HAP-1 (cell line): Measurements from ENCODE around the gene EBF4.

Source experiments
- DNase-seq, 2 experiments: peaks; one replicate each; pipeline ENCODE4 v3.0.0-alpha.2; 2016 to 2020; ENCODE audit warnings: low spot score in 2 of 2
- H3K27me3 ChIP-seq: fragments of 250-450 bp; sonication (Bioruptor Pico); 2 replicates; pipeline ENCODE4 v1.5.1; 2020; ENCODE audit warnings: low read depth, mild to moderate bottlenecking, moderate library complexity
- H3K36me3 ChIP-seq: fragments of 250-450 bp; sonication (Bioruptor Pico); replicated peaks from 2 replicates; pipeline ENCODE4 v1.5.1; 2020; ENCODE audit warnings: mild to moderate bottlenecking
- H3K4me1 ChIP-seq: fragments of 250-450 bp; sonication (Bioruptor Pico); 2 replicates; pipeline ENCODE4 v1.5.1; 2020; ENCODE audit warnings: mild to moderate bottlenecking
- H3K4me3 ChIP-seq: fragments of 250-450 bp; sonication (Bioruptor Pico); 2 replicates; pipeline ENCODE4 v1.5.1; 2020; ENCODE audit warnings: mild to moderate bottlenecking, moderate library complexity
- H3K9me3 ChIP-seq: fragments of 250-450 bp; sonication (Bioruptor Pico); 2 replicates; pipeline ENCODE4 v1.5.1; 2020; ENCODE audit warnings: mild to moderate bottlenecking, moderate library complexity
- in situ Hi-C: fragments of 300-500 bp; cut with MboI; formaldehyde crosslinking; loops from 3 replicates; pipeline ENCODE4 v1.14.3; 2020; ENCODE audit warnings: low sequenced_read_pairs, inconsistent platforms, mixed read lengths

EBF4 gene

GRCh38 chr20:2729251-2729713, 36.7 kb downstream of the EBF4 start:
- H3K9me3 ChIP-seq = no peaks in the 10 kb centered on the region
- no peak for DNase-seq
- in situ Hi-C loops = no loop called here
- no peaks in the 10 kb centered on the region for H3K4me1 ChIP-seq
- H3K4me3 ChIP-seq = no peak overlapping the region
- H3K36me3 ChIP-seq = no peaks in the 10 kb centered on the region
- H3K27me3 ChIP-seq = peaks cover 19% of the 10 kb centered on the region

- Histone ChIP-seq H3K9me3 (peaks cover 3% of the 10 kb centered on the region; the same call in 1 of the 2 replicates), H3K4me3 (no peak overlapping the region), H3K4me1 (no peaks in the 10 kb centered on the region), H3K36me3 (no peaks in the 10 kb centered on the region), H3K27me3 (peaks cover 19% of the 10 kb centered on the region)
- in situ Hi-C loops = no loop called here
- no peak for DNase-seq
Observed at GRCh38 chr20:2729791-2730190, 37.2 kb downstream of the EBF4 start.

- Histone ChIP-seq H3K27me3 (no peaks in the 10 kb centered on the region), H3K36me3 (no peaks in the 10 kb centered on the region), H3K9me3 (peaks cover 6% of the 10 kb centered on the region; the same call in 1 of the 2 replicates), H3K4me3 (no peak overlapping the region), H3K4me1 (no peaks in the 10 kb centered on the region)
- in situ Hi-C loops = no loop called here
- no peak for DNase-seq
Observed at GRCh38 chr20:2734899-2735298, 42.3 kb downstream of the EBF4 start.

- peaks cover 6% of the 10 kb centered on the region; the same call in 1 of the 2 replicates for H3K9me3 ChIP-seq
- H3K27me3 ChIP-seq = no peaks in the 10 kb centered on the region; the same call in 1 of the 2 replicates
- H3K4me3 ChIP-seq = no peak overlapping the region
- no peak for DNase-seq
- no peaks in the 10 kb centered on the region for H3K4me1 ChIP-seq
- in situ Hi-C loops = no loop called here
- H3K36me3 ChIP-seq = no peaks in the 10 kb centered on the region
Observed at GRCh38 chr20:2736441-2736840, 43.9 kb downstream of the EBF4 start.

- peaks cover 6% of the 10 kb centered on the region; the same call in 1 of the 2 replicates for H3K9me3 ChIP-seq
- in situ Hi-C loops = no loop called here
- H3K4me1 ChIP-seq = no peaks in the 10 kb centered on the region
- H3K4me3 ChIP-seq = no peak overlapping the region
- H3K27me3 ChIP-seq = peaks cover 2% of the 10 kb centered on the region; the same call in 1 of the 2 replicates
- DNase-seq = no peak
- H3K36me3 ChIP-seq = no peaks in the 10 kb centered on the region
Observed at GRCh38 chr20:2738331-2739041, 45.9 kb downstream of the EBF4 start.

DNA sequence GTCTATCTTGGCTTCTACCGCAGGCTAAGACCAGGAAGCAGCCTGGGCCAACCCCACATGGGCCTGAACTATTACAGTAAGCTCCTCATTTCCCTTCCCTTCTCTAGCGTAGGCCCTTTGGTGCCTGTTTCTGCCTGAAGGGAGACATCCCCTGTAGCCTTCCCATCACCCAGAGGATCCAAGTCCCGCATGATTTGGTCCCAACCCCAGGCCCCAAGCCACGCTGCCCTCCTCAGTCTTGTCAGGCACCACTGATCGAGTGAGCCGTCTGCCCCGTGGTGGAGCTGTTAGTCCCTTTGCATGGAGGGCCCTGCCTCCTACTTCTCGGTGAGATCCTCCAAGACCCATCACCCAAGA, 46.4 kb downstream of the EBF4 start:
- DNase-seq = no peak
- Histone ChIP-seq H3K27me3 (peaks cover 5% of the 10 kb centered on the region; the same call in 1 of the 2 replicates), H3K4me3 (no peak overlapping the region), H3K9me3 (peaks cover 6% of the 10 kb centered on the region; the same call in 1 of the 2 replicates), H3K4me1 (no peaks in the 10 kb centered on the region), H3K36me3 (no peaks in the 10 kb centered on the region)
- in situ Hi-C loops = no loop called here

DNA sequence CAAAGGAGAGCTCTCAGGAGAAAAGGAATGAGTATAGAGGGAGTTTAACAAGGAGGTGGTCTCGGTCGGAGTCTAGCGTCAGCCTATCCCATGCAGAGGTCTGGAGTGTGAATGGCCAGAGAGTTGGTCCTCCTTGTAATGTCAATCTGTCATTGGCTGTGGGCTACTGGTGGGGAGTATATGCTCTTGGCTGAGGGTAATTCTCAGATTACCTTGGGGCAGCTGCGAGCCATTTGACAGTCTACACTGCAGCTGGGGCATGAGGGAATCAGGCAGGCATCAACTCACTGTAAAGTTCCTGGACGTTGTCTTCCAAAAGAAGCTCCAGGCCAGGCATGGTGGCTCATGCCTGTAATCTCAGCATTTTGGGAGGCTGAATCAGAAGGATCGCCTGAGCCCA, 48.1 kb downstream of the EBF4 start:
- H3K9me3 ChIP-seq = no peaks in the 10 kb centered on the region
- in situ Hi-C loops = no loop called here
- no peak for DNase-seq
- H3K36me3 ChIP-seq = no peaks in the 10 kb centered on the region
- no peaks in the 10 kb centered on the region for H3K4me1 ChIP-seq
- peaks cover 5% of the 10 kb centered on the region; the same call in 1 of the 2 replicates for H3K27me3 ChIP-seq
- no peak overlapping the region for H3K4me3 ChIP-seq

- no peaks in the 10 kb centered on the region for H3K9me3 ChIP-seq
- peaks cover 5% of the 10 kb centered on the region; the same call in 1 of the 2 replicates for H3K27me3 ChIP-seq
- no peak for DNase-seq
- in situ Hi-C loops = no loop called here
- no peak overlapping the region for H3K4me3 ChIP-seq
- no peaks in the 10 kb centered on the region for H3K36me3 ChIP-seq
- no peaks in the 10 kb centered on the region for H3K4me1 ChIP-seq
Observed at GRCh38 chr20:2741463-2741862, 48.9 kb downstream of the EBF4 start.

DNA sequence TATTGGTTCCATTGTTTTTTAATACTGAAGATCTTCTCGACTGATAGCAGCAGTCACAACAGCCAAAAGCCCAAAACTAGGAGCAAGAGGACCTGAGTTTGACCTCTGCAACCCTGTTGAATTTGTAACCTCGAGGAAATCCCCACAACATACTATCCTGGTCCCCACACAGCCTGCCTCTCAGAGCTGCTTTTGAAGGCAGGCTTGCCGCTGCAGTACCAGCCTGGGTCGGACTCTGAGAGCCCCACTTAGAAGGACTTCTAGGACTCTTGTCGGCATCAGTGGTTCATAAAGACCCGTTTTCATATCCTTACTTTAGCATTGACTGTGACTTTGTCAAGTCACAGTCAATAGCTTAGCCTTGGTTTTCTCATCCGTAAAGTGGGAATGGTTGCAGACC, 49.3 kb downstream of the EBF4 start:
- in situ Hi-C loops = no loop called here

GRCh38 chr20:2742431-2742830, 49.9 kb downstream of the EBF4 start:
- Histone ChIP-seq H3K9me3 (no peaks in the 10 kb centered on the region), H3K4me3 (no peak overlapping the region), H3K27me3 (peaks cover 5% of the 10 kb centered on the region; the same call in 1 of the 2 replicates), H3K36me3 (no peaks in the 10 kb centered on the region), H3K4me1 (no peaks in the 10 kb centered on the region)
- DNase-seq = no peak
- in situ Hi-C loops = no loop called here

More for the DNA sequence above, 49.3 kb downstream of the EBF4 start:
- no peaks in the 10 kb centered on the region for H3K9me3 ChIP-seq
- H3K36me3 ChIP-seq = no peaks in the 10 kb centered on the region
- peaks cover 5% of the 10 kb centered on the region; the same call in 1 of the 2 replicates for H3K27me3 ChIP-seq
- no peaks in the 10 kb centered on the region for H3K4me1 ChIP-seq
- H3K4me3 ChIP-seq = no peak overlapping the region
- no peak for DNase-seq

GRCh38 chr20:2742934-2743559, 50.5 kb downstream of the EBF4 start:
- in situ Hi-C loops = no loop called here
- H3K4me3 ChIP-seq = no peak overlapping the region
- DNase-seq = peak; percentile 54 to 84
- H3K4me1 ChIP-seq = no peaks in the 10 kb centered on the region
- H3K36me3 ChIP-seq = no peaks in the 10 kb centered on the region
- H3K27me3 ChIP-seq = peaks cover 5% of the 10 kb centered on the region; the same call in 1 of the 2 replicates
- H3K9me3 ChIP-seq = no peaks in the 10 kb centered on the region

- no peak for DNase-seq
- Histone ChIP-seq H3K27me3 (peaks cover 5% of the 10 kb centered on the region; the same call in 1 of the 2 replicates), H3K36me3 (no peaks in the 10 kb centered on the region), H3K9me3 (no peaks in the 10 kb centered on the region), H3K4me1 (no peaks in the 10 kb centered on the region), H3K4me3 (no peak overlapping the region)
- in situ Hi-C loops = no loop called here
Observed at GRCh38 chr20:2745060-2745910, 52.7 kb downstream of the EBF4 start.

DNA sequence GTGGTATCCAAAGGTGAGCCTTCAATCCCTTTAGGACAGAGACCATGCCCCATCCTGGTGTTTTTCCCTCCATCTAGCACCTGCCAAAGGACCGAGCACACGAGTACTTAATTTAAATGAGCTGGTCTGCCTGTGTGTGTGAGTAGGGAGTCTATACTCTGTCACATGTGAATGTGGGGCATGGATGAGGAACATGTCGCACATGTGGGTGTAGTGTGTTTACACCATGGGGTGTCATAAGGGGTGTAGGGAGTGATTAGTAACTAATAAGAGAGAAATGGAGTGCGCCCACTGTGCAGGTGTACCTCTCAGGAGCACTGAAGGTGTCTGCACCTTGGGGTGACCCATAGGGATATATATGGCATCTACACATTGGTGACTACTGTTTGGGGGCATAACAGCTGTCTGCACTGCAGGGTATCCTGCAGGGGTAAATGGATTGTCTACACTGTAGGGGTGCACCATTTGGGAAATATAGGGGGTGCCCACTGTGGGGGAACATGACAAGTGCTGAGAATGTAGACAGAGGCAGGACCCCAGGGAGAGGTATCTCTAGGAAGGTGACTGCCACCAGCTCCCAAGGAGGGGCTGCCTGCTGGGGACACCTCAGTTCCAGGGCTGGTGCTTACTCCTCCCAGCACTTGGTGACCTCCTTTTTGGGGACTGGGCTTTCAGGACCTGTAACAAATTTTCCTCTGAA, 53.5 kb downstream of the EBF4 start:
- no peaks in the 10 kb centered on the region for H3K9me3 ChIP-seq
- H3K27me3 ChIP-seq = 0 out of 2 replicates have a peak, but pooled peaks cover 5% of the 10 kb centered on the region
- H3K36me3 ChIP-seq = no peaks in the 10 kb centered on the region
- no peak for DNase-seq
- no peaks in the 10 kb centered on the region for H3K4me1 ChIP-seq
- in situ Hi-C loops = no loop called here
- H3K4me3 ChIP-seq = no peak overlapping the region
